SK-N-SH (cell line): ENCODE data around the gene RAMP1. TPM values are rescaled to one million over a fixed set of nuclear protein-coding genes. Genes with fewer than 3 reads are reported as not detected.

ENCODE experiments used
- CTCF ChIA-PET: fragments of 300-600, 350-600 bp; formaldehyde crosslinking; extraction: SDS; loops from one replicate; lab custom pipeline; 2021; lab: Yijun Ruan, JAX
- POLR2A ChIA-PET: fragments of 350-600 bp; sonication (Branson Sonifier 250); formaldehyde crosslinking; extraction: SDS; loops from one replicate; lab custom pipeline; 2020; ENCODE audit warnings: antibody characterized with exemption, inconsistent platforms; lab: Yijun Ruan, JAX
- DNase-seq: peaks from one replicate; pipeline ENCODE4 v3.0.0; 2012
- H2AFZ ChIP-seq: fragments of 200-600 bp; sonication (generic); 2 replicates; pipeline ENCODE4 v1.8.1; 2016; ENCODE audit warnings: antibody characterized with exemption, mild to moderate bottlenecking, low read depth
- H3F3A ChIP-seq: fragments of 200-600 bp; sonication (generic); replicated peaks from 2 replicates; pipeline ENCODE3; 2016; ENCODE audit warnings: antibody characterized with exemption, mild to moderate bottlenecking; ENCODE audit not compliant: insufficient read depth
- H3K27ac ChIP-seq, 2 experiments: fragments of 200-500 bp in 1 of 2; fragments of 200-600 bp in 1 of 2; sonication (Bioruptor generic) in 1 of 2; sonication (generic), shearing (Covaris generic) in 1 of 2; 2 replicates each; pipeline versions ENCODE4 v1.5.1 to v1.6.1; 2014 to 2016; ENCODE audit warnings: low read depth in 2 of 2, inconsistent platforms in 1 of 2, low read length in 1 of 2, mild to moderate bottlenecking in 1 of 2, mixed read lengths in 1 of 2
- H3K27me3 ChIP-seq: fragments of 200-600 bp; sonication (generic), shearing (Covaris generic); 2 replicates; pipeline ENCODE4 v1.6.1; 2016; ENCODE audit warnings: mixed run types; ENCODE audit not compliant: insufficient read depth
- H3K36me3 ChIP-seq, 2 experiments: fragments of 200-500 bp in 1 of 2; fragments of 200-600 bp in 1 of 2; sonication (Bioruptor generic) in 1 of 2; sonication (generic) in 1 of 2; replicated peaks in 1 of 2; 2 replicates each; pipeline versions ENCODE3 to v1.5.1; 2014 to 2016; ENCODE audit warnings: low read length in 1 of 2, mild to moderate bottlenecking in 1 of 2; ENCODE audit not compliant: insufficient read depth in 2 of 2, control insufficient read depth in 1 of 2
- H3K4me1 ChIP-seq, 2 experiments: fragments of 200-500 bp in 1 of 2; fragments of 200-600 bp in 1 of 2; sonication (Bioruptor generic) in 1 of 2; sonication (generic), shearing (Covaris generic) in 1 of 2; 2 replicates each; pipeline versions ENCODE4 v1.5.1 to v1.6.1; 2014 to 2016; ENCODE audit warnings: low read depth in 1 of 2, low read length in 1 of 2, mixed run types in 1 of 2; ENCODE audit not compliant: insufficient read depth in 2 of 2, control insufficient read depth in 1 of 2
- H3K4me2 ChIP-seq: fragments of 200-600 bp; sonication (generic), shearing (Covaris generic); 2 replicates; pipeline ENCODE4 v1.6.1; 2017; ENCODE audit warnings: mixed run types
- H3K4me3 ChIP-seq, 2 experiments: fragments of 200-500 bp in 1 of 2; fragments of 200-600 bp in 1 of 2; sonication (Bioruptor generic) in 1 of 2; sonication (generic), shearing (Covaris generic) in 1 of 2; 2 replicates each; pipeline versions ENCODE4 v1.5.1 to v1.8.1; 2014 to 2016; ENCODE audit warnings: low read depth in 2 of 2, inconsistent platforms in 1 of 2, low read length in 1 of 2, mild to moderate bottlenecking in 1 of 2, mixed read lengths in 1 of 2, moderate library complexity in 1 of 2
- H3K79me2 ChIP-seq: fragments of 200-600 bp; sonication (generic); 2 replicates; pipeline ENCODE4 v1.8.1; 2017; ENCODE audit warnings: mild to moderate bottlenecking; ENCODE audit not compliant: insufficient read depth
- H3K9ac ChIP-seq: fragments of 200-600 bp; sonication (generic); 2 replicates; pipeline ENCODE4 v1.6.1; 2017; ENCODE audit warnings: mixed run types
- H3K9me2 ChIP-seq: fragments of 200-600 bp; sonication (generic); 2 replicates; pipeline ENCODE4 v1.6.1; 2017; ENCODE audit warnings: mixed run types
- H3K9me3 ChIP-seq: fragments of 200-600 bp; sonication (generic); 2 replicates; pipeline ENCODE4 v1.6.1; 2017; ENCODE audit warnings: mixed run types, mild to moderate bottlenecking, moderate library complexity
- H4K20me1 ChIP-seq: fragments of 200-600 bp; sonication (generic); 2 replicates; pipeline ENCODE4 v1.6.1; 2017; ENCODE audit warnings: mild to moderate bottlenecking, mixed run types; ENCODE audit not compliant: insufficient read depth
- EZH2phosphoT487 ChIP-seq: fragments of 200-600 bp; sonication (generic); IDR thresholded peaks from 2 replicates; pipeline ENCODE4 v1.6.1; 2017; ENCODE audit warnings: low read depth, mixed run types, mild to moderate bottlenecking, antibody characterized with exemption, moderate library complexity, borderline replicate concordance
- FOXJ3 ChIP-seq: sonication (generic); formaldehyde crosslinking; IDR thresholded peaks from 2 replicates; pipeline ENCODE4 v1.5.1; 2020; ENCODE audit warnings: mild to moderate bottlenecking, missing genetic modification reagents
- FOXM1 ChIP-seq: IDR thresholded peaks from 2 replicates; pipeline ENCODE4 v1.4.0; 2012; ENCODE audit warnings: low read depth, mild to moderate bottlenecking
- GATA2 ChIP-seq: sonication (generic); formaldehyde crosslinking; IDR thresholded peaks from 2 replicates; pipeline ENCODE4 v1.5.0; 2020; ENCODE audit warnings: mild to moderate bottlenecking, missing genetic modification reagents
- JUND ChIP-seq: IDR thresholded peaks from 2 replicates; pipeline ENCODE4 v1.4.0; 2012
- MEF2A ChIP-seq: IDR thresholded peaks from 2 replicates; pipeline ENCODE4 v1.4.0; 2012; ENCODE audit warnings: low read depth, borderline replicate concordance
- NRF1 ChIP-seq: IDR thresholded peaks from 2 replicates; pipeline ENCODE4 v1.6.1; 2012; ENCODE audit warnings: low read depth, mild to moderate bottlenecking, low read length
- RFX5 ChIP-seq: IDR thresholded peaks from 2 replicates; pipeline ENCODE4 v1.6.1; 2012; ENCODE audit warnings: mild to moderate bottlenecking, improper control_type of control experiment, low read length
- RXRA ChIP-seq: IDR thresholded peaks from 2 replicates; pipeline ENCODE4 v1.4.0; 2012; ENCODE audit warnings: low read depth, mild to moderate bottlenecking, borderline replicate concordance
- SIN3A ChIP-seq: IDR thresholded peaks from 2 replicates; pipeline ENCODE4 v1.6.1; 2012; ENCODE audit warnings: low read depth, mild to moderate bottlenecking, low read length, moderate library complexity, borderline replicate concordance
- SMC3 ChIP-seq: IDR thresholded peaks from 2 replicates; pipeline ENCODE4 v1.6.1; 2012; ENCODE audit warnings: low read depth, low read length, improper control_type of control experiment
- TCF12 ChIP-seq: IDR thresholded peaks from 2 replicates; pipeline ENCODE4 v1.4.0; 2012
- YY1 ChIP-seq: IDR thresholded peaks from 2 replicates; pipeline ENCODE4 v1.4.0; 2012; ENCODE audit warnings: low read depth, mild to moderate bottlenecking
- WGBS: methylation state at CpG from one replicate; pipeline ENCODE4 v1.1.6; 2017; ENCODE audit warnings: low lambda C conversion rate; 5-methylcytosine and 5-hydroxymethylcytosine counted together
- polyA plus RNA-seq, 3 experiments: library from polyadenylated mRNA; depleted of rRNA; stranded (reverse); fragments of >200 nt; gene quantifications; 2 replicates each; pipeline ENCODE4 v1.2.3, GENCODE V29; 2012
- TF ChIP-seq, protein P1 (sequence below): IDR thresholded peaks from 2 replicates; pipeline ENCODE4 v1.4.0; 2012; ENCODE audit warnings: low read depth, borderline replicate concordance
- TF ChIP-seq, protein P2 (sequence below): fragments of 150-350 bp; IDR thresholded peaks from 2 replicates; pipeline ENCODE4 v1.6.1; 2017; ENCODE audit warnings: antibody characterized with exemption, low read length, low read depth, borderline replicate concordance
- TF ChIP-seq, protein P3 (sequence below): IDR thresholded peaks from 2 replicates; pipeline ENCODE4 v1.4.0; 2012; ENCODE audit warnings: low read depth
- TF ChIP-seq, protein P4 (sequence below): fragments of 150-350 bp; IDR thresholded peaks from 2 replicates; pipeline ENCODE4 v1.6.1; 2016; ENCODE audit warnings: mild to moderate bottlenecking, low read depth, low read length
- TF ChIP-seq, protein P5 (sequence below): fragments of 200-600 bp; sonication (generic); IDR thresholded peaks from 2 replicates; pipeline ENCODE4 v1.6.1; 2017; ENCODE audit warnings: antibody characterized with exemption, mild to moderate bottlenecking, moderate library complexity

Gene RAMP1
- polyA plus RNA-seq, 1 of the 3 experiments (the other 2 are of a cell fraction) = 27.9 TPM

DNA sequence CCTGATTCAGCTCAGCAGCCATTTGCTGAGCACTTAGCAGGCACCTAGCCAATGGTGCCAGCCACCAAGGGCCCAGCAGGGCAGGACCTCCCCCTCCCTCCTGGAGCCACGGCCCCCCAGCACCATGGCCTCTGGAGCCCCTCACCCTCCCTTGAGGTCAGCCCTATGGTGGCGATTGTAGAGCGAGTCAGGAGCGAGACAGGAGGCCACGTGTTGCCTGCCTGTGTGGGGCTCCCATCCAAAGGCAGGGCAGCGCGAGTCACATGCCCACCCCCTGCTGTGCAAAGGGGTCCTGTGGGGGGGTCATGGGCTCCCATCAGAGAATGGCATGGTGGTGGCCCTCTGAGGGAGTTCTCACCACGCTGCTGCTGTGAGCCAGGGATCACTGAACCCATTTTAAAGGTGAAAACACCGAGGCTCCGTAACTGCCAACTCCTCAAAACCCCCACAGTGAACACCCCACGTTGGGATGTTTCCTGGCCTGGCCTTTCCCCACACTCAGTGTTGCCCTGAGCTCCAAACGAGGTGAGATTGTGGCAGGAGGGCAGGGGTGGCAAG, 35.6 kb downstream of the RAMP1 start:
- CTCF ChIA-PET = interaction anchor here (1.4 to 2.6 kb wide), 2 partner anchors 9 to 28 kb away, joined by 4 to 11 read pairs; no protein-coding TSS in a partner anchor
- Histone ChIP-seq H3K27me3 (no peaks in the 10 kb centered on the region), H3K27ac (peak overlapping the region in 1 of 2 experiments; percentile 89; a peak in 2 of 4 replicates), H4K20me1 (no peaks in the 10 kb centered on the region), H2AFZ (no peak overlapping the region), H3K4me1 (peaks cover 7 to 52% of the 10 kb centered on the region in 2 experiments; a peak in 3 of 4 replicates), H3F3A (no peaks in the 10 kb centered on the region), H3K9me2 (no peaks in the 10 kb centered on the region), H3K4me3 (no peak overlapping the region), H3K4me2 (no peak overlapping the region), H3K36me3 (no peaks in the 10 kb centered on the region), H3K79me2 (no peaks in the 10 kb centered on the region), H3K9me3 (no peaks in the 10 kb centered on the region), H3K9ac (no peak overlapping the region)
- WGBS = 80% methylated on average over 1 of the region's 12 CpGs
- POLR2A ChIA-PET = interaction anchor here (1.9 kb wide), 1 partner anchor 10 kb away, joined by 7 read pairs; no protein-coding TSS in a partner anchor
- TF ChIP-seq RXRA (no peak), JUND (no peak), SMC3 (no peak), SIN3A (no peak), FOXJ3 (no peak), FOXM1 (no peak), MEF2A (no peak), YY1 (no peak), NRF1 (no peak), TCF12 (no peak), RFX5 (no peak), GATA2 (no peak), EZH2phosphoT487 (no peak)
- TF ChIP-seq, protein P1, sequence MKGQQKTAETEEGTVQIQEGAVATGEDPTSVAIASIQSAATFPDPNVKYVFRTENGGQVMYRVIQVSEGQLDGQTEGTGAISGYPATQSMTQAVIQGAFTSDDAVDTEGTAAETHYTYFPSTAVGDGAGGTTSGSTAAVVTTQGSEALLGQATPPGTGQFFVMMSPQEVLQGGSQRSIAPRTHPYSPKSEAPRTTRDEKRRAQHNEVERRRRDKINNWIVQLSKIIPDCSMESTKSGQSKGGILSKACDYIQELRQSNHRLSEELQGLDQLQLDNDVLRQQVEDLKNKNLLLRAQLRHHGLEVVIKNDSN = no peak
- TF ChIP-seq, protein P2, sequence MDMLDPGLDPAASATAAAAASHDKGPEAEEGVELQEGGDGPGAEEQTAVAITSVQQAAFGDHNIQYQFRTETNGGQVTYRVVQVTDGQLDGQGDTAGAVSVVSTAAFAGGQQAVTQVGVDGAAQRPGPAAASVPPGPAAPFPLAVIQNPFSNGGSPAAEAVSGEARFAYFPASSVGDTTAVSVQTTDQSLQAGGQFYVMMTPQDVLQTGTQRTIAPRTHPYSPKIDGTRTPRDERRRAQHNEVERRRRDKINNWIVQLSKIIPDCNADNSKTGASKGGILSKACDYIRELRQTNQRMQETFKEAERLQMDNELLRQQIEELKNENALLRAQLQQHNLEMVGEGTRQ = no peak
- TF ChIP-seq, protein P3, sequence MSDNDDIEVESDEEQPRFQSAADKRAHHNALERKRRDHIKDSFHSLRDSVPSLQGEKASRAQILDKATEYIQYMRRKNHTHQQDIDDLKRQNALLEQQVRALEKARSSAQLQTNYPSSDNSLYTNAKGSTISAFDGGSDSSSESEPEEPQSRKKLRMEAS = no peak
- TF ChIP-seq, protein P4, sequence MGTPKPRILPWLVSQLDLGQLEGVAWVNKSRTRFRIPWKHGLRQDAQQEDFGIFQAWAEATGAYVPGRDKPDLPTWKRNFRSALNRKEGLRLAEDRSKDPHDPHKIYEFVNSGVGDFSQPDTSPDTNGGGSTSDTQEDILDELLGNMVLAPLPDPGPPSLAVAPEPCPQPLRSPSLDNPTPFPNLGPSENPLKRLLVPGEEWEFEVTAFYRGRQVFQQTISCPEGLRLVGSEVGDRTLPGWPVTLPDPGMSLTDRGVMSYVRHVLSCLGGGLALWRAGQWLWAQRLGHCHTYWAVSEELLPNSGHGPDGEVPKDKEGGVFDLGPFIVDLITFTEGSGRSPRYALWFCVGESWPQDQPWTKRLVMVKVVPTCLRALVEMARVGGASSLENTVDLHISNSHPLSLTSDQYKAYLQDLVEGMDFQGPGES = no peak
- TF ChIP-seq, protein P5, sequence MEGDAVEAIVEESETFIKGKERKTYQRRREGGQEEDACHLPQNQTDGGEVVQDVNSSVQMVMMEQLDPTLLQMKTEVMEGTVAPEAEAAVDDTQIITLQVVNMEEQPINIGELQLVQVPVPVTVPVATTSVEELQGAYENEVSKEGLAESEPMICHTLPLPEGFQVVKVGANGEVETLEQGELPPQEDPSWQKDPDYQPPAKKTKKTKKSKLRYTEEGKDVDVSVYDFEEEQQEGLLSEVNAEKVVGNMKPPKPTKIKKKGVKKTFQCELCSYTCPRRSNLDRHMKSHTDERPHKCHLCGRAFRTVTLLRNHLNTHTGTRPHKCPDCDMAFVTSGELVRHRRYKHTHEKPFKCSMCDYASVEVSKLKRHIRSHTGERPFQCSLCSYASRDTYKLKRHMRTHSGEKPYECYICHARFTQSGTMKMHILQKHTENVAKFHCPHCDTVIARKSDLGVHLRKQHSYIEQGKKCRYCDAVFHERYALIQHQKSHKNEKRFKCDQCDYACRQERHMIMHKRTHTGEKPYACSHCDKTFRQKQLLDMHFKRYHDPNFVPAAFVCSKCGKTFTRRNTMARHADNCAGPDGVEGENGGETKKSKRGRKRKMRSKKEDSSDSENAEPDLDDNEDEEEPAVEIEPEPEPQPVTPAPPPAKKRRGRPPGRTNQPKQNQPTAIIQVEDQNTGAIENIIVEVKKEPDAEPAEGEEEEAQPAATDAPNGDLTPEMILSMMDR = no peak
- DNase-seq = no peak
